Left kidney (tissue), 8 donors: ENCODE results near the gene PLAC1. TPM values are rescaled to one million over a fixed set of nuclear protein-coding genes. Genes with fewer than 3 reads are reported as not detected.

ENCODE experiments used
- DNase-seq: peaks from one replicate; pipeline ENCODE4 v3.0.0-alpha.2; 2013
- long read RNA-seq, 8 donors: transcript quantifications; one replicate each; lab custom pipeline, GENCODE V29; 2026
- polyA plus RNA-seq: library from polyadenylated mRNA; unstranded; fragments of 120-200 nt; gene quantifications from one replicate; pipeline ENCODE4 v1.2.1, GENCODE V29; 2013; ENCODE audit not compliant: insufficient read length

Gene PLAC1, protein sequence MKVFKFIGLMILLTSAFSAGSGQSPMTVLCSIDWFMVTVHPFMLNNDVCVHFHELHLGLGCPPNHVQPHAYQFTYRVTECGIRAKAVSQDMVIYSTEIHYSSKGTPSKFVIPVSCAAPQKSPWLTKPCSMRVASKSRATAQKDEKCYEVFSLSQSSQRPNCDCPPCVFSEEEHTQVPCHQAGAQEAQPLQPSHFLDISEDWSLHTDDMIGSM
- 4.5 TPM for polyA plus RNA-seq
- long read RNA-seq, donor 1, partial matches to known transcripts = 0 of 5 reads
- long read RNA-seq, donor 1, other reads (novel, unspliced or antisense) = 5 of 5 reads
- long read RNA-seq, donor 2 = 0 reads
- long read RNA-seq, donor 3 = 0 reads
- long read RNA-seq, donor 4 = 0 reads
- long read RNA-seq, donor 5, partial matches to known transcripts = 0 of 5 reads
- long read RNA-seq, donor 5, other reads (novel, unspliced or antisense) = 5 of 5 reads
- long read RNA-seq, donor 6 = 0 reads
- long read RNA-seq, donor 7 = 0 reads
- long read RNA-seq, donor 8 = 0 reads

DNA sequence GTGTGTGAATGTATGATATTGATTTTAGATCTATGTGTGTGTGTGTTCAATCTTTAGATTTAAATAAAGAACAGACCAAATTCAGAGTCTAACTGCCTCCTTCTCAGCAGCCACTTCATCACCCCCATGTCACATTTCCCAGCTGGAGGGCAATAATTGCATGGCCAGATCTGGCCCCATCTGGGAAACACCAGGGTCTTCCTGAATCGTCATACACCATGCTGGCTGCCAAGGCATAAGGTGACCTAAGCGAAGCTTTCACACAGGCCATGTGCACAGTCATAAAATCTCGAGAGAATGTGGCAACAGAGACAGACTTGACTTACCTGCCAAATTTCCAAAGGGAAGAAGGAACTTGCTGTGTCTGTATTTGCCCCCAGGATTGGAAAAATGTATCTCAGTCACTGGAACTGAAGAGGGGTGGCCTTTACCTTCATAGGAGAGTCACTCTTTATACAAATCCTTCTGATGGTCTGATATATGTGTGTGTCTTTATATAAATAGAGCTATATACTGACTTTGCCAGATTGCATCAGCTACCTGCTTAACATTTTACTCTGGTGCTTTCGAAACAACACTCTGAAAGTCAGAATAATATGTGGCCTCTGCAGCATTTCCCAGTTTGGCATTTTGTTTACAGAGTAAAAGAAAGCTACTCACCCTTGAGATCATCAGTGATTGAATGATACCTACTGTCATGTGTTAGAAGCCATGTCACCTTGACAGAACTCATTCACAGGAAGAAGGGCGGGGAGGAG lies at the start of gene PLAC1:
Gene PLAC1, minus strand, starts transcription at position 470 of the 758 bp plus-strand sequence. CDS start 91,789 bp downstream, outside the sequence.
- DNase-seq = no peak

DNA sequence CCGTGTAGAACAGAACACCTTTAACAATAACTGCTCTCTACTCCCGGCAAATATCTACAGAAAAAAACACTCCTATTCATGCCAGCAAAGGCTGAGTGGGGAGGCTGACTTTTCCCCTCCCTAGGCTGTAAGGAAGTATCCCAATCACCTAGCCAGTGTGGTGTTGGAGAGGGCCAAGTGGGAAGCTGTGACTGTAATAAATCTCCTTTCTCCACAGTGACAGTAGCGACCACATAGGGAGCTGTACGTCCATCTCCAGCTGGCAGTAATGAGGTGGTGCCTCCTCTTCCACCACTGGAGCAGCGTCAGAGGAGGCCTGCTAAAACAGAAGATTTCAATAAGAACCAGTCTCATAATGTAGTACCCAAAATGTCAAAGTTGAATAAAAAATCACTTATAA lies 47.9 kb upstream of the PLAC1 start:
- no peak for DNase-seq

DNA sequence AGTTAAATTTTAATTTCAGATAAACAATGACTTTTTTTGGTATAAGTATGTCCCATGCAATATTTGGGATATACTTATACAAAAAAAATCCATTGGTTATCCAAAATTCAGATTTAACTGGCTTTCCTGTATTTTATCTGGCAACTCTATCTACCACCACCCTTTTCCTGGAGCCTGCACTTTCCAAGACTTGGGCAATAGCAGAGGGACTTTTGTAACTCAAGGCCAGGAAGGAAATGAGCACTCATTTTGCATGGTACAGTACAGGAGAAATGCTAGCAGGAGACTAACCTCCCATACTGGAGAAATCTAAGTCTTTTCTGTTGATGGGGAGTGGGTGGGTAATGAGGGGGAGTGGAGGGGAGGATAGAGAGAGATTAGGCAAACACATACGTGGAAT lies 37.7 kb upstream of the PLAC1 start:
- DNase-seq = no peak

DNA sequence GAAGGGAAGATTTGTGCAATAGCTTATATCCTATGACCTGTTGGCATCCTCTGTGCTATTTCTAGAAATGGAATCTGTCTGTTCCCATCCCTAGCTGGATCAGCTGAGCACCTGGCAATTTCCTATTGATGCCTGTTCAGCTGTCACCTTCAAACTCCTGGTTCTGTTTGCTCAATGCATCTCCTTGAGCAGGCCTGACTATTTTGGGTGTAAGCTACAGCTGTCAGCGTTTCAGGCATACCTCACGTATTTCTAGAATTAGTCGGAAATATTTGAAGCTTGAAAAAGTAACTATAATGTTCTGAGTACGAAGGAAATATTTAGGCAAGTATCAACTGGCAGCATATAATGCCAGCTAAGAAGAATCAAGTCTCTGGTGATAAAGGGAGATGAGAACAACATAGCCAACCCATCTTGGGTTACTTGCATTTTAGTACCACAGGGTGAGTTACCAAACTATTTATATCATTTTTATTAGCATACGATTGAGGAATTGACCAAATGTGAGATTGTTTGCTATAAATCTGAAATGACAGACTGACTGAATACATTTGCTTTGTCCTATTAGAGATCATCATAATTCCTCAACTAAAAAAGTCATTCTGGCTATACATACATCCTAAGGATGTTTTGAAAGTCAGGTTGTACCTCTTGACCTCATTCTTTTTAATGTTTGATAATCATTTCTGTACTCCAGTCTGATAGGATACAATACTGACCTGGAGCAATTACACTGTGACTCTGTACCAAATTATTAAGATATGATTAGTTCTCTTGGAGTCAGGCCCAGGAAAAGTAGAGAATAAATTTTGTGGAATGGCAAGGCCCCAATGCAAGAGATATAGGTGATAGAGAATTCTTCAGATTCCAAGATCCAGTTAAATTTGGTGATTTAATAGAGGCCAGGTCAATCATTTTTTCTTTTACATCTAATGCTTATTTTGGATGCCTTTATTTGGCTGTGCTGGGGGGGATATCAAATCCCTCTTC lies 36.4 kb upstream of the PLAC1 start:
- no peak for DNase-seq

DNA sequence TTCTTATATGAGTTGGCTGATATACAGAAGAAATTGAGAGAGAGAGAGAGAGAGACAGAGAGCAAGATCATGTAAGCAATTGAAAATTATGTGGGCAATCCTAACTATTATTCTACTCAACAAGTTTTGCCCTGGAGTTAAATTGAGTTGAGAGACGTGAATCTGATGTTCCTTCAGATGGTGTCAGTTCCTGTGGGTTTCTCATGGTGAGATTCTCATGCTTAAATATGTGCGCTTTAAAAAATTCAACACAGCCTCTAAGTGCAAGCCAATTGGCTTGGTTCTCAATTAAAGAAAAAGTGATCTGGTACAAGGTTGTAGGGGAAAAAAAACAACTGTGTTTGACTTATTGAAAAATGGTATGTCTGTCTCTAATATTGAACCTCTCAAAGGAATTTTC lies 35.4 kb upstream of the PLAC1 start:
- DNase-seq = no peak

DNA sequence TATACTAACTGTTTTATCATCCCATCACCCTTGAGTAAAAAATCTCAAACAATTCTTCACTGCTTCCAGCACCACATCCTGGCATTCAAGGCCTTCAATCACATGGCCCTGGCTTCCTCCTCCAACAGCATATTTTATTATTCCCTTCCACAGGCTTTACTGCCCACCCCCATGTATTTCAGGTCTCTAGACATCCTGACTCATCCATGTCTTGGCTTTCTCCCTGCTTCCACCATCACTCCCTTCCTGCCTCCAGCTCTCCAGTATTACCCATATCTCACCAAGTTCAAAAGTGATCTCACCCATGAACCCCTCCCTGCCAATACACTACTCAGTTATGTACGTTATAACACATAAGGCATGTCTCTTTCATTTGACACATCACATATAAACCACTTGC lies 34.7 kb upstream of the PLAC1 start:
- DNase-seq = no peak

DNA sequence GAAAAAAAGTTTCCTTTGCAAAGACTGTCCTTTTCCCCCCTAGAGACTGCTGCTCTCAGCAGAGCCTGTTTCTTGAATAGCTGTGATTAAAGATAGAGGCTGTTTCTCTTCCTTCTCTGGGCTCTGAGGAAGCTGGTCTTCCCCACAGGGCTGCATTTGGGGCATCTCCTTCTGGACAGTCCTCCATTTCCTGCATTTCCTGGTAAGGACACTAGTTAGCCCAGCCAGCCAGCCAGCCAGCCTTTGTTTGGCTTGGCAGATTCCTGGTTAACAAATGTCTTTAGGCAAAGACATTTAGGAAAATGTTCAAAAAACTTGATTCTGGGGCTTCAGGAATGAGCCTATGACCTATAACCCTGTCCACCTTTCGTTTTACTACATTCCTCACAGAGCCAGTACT lies 34.0 kb upstream of the PLAC1 start:
- no peak for DNase-seq

DNA sequence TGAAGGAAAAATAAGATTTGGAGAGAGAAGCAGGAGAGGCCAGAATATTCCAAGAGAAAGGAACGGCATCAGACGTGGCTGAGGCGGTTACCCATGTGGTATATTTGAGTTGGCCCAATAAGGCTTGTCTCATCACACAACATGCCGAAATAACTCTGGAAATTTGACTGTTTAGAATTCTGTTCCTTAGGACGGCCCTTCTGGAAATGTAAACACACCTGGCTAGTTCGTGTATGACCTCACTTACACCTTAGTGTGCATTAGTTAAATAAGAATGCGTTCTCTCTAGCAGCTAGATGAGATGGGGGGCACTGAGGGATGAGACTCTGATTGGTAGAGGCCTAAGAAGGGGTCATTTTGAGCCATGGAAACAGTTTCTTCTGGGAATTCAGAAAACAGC lies 33.2 kb upstream of the PLAC1 start:
- no peak for DNase-seq

DNA sequence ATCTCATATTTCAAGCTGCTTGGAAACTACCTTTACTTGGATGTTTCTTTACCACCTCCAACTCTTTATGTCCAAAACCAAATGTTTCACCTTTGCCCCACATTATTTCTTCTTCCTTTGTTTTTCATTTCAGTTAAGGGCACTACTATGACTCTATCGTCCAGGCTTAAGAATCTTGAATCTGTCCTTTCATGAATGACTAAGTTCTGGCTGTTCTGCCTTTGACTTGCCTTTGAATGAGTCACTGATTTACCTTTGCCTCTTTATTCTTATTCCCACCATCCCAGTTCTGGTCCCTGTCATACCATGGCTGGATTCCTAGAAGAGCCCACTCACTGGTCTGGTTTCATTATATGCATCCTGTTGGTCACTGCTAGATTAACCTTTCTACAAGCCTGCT lies 30.6 kb upstream of the PLAC1 start:
- no peak for DNase-seq

DNA sequence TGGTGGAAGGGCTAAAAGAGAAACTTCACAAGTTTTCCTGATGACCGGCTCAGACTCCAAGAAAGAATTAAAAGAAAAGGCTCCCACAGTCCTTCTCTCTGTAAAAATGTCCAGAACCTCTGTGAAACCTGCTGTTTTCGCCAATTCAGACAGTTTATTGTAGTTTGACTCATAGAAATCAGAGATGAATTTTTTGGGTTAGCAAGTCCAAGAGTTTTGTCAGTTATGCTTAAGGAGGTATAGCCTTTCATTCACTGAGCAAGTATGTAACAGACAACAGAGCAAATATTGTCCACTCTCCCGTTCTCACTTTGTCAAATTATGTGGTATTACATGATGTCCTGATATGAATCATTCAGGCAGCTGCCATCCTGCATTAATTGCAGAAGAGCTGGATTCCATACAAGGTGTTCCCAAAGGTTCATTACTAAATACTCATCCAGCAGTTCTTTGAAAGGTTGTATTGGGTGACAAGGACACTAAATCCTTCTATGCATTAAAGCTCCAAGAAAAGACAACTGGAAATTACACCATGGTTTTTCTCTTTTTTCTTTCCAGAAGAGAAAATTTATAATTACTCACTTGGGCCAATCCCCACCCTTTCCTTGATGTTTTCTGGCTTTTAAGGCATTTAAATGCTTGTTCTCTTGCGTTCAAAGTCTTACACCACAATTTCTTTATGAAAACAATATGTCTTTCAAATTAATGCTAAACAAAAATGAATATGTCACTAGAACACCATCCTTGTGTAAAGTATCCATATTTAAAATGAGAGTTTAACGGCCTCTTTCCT lies 30.0 kb upstream of the PLAC1 start:
- no peak for DNase-seq

DNA sequence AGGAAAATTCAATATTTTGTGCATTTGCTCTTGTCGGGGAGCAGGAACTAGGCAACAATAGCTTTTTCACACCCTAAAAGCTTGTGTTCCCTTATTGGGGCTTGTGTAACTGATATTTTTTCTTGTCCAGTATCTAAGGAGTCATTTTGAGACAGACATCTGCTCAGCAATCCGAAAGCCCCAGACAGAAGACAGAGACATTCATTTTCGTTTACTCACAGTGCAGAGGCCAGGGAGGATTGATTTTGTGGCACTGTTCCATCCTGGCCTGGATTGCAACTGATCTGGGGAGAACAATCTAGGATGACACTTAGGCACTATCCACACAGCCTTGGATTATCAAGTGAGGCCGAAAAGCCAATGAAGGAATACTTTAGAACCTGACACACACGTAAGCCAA lies 27.4 kb upstream of the PLAC1 start:
- DNase-seq = no peak

DNA sequence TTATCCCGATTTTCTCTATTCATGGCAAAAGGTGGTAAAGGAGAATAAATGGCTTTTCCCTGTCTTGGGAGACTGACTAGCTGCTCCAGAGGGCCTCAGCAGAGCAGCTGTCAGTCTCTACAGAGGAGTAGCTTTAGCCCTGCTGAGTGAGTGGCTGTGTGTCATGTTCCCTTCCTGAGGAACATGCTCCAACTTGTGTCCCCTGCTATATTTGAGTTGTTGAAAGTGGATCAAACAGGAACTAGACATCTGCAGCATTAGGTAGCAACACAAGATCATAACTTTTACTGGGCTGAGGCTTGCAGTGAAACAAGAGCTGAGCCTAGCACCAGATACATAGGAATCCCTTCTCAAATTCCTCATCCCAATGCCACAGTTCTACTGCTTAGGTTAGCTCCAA lies 26.7 kb upstream of the PLAC1 start:
- DNase-seq = no peak

DNA sequence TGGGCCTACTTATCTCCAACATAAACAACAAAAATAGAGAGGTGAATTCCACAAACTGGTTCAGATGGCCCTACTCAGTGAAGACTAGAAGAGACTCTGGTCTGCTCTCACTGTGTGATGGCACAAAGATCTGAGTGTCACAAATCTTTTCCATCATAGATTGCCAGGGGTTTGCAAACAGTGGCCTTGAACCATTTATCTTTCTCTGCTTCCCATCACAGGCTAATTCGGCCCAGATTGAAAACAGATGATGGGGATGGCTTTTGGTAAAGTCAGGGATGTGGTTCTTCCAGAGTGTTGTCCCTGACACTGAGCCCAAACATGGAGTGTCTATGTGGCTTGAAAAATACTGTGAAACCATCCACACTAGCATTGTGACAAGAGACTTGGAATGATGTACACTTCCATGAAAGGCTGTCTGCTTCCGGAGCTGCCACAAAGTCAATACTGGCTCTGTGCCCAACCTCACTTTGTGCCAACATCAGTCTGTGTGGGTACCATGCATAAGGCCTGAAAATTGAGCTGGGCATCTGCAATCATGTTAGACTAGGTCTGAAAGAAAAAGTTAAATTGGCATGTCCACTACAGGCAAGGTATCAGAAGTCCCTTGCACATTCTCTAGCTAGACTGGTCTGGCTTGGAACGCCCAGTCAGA lies 25.2 kb upstream of the PLAC1 start:
- DNase-seq = no peak

DNA sequence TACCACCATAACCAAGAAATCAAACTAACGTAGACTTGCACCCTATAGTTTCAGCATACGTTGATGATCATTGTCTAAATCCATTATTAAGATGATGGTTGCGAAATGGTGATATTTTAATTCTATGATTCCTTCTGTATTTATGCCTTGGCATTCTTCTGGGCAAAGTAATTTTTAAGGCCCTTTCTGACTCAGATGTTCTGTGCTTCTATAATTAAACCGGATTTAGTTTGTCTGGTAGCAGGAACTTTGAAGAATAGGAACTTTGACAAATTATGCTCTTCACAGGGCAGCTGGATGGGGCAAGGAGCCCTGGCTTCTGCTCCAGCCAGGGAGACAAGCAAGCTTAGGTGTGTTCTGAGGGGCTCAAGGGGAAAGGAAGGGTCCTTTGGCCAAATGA lies 23.8 kb upstream of the PLAC1 start:
- DNase-seq = no peak

DNA sequence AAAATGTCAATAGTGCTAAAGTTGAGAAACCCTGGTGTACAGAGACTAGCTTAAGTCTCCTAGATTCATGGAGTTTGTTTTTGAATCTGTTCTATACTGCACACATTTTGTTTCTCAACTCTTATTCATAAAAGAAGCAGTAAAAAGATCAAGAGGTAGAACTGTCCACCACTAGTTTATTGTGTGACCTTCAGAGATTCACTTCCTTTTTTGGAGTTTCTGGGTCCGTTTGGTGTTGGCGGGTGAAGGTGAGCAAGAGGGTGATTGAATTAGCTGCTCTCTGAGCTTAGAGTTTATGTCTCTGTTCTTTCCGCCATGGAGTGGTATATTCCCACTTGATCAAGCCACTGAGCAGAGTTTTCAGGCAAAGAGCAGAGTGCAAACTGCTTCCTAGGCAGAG lies 21.4 kb upstream of the PLAC1 start:
- no peak for DNase-seq

DNA sequence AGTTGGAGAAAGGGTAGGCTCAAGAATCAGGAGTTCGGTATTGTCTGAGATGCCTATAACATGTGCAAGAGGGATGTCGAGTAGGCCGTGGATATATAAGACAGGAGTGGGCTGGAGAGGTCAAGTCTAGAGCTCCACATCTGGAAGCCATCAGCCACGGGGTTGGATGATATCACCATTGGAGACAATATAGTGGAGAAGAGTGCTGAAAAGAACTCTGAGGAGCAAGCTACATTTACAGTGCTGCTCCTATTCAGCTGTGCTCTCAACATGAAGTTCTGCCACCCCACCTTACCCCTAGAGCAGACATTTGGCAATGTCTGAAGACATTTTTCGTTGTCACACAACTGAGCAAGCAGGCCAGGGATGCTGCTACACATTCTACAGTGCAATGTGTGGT lies 20.9 kb upstream of the PLAC1 start:
- DNase-seq = no peak

DNA sequence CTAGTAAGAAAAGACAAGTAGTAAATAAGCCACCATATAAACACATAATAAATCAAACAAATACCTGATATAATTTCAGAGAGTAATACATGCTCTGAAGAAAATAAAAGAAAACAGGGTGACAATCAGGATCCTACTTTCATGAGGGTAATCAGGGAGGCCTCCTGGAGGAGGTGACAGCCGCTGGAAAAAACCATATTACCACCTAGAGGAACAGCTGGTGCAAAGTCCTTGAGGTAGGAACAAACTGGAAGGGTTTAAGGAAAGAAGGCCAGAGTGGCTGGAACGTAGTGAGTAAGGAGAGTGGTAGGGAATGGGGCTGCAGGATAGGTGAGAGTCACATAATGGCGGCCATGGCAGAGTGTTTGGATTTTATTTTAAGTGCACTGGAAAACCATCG lies 19.1 kb upstream of the PLAC1 start:
- DNase-seq = no peak

DNA sequence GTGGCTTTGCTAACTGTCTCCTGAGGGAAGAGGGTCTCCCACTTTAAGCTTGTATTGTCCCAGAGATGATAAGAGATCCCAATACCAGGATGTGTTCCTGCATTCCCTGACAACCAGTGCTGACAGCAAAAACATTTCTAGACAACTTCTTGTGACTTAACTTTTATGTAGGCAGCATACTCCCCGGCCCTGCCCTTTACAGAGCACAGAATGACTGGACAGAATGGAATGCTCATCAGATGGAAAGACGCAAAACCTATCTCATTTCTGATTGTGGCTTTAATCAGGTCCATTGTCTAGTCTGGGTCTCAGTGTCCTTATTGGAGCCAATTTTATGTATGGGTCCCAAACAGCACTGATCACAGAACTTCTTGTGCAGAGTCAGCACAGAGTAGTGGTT lies 18.2 kb upstream of the PLAC1 start:
- DNase-seq = no peak

DNA sequence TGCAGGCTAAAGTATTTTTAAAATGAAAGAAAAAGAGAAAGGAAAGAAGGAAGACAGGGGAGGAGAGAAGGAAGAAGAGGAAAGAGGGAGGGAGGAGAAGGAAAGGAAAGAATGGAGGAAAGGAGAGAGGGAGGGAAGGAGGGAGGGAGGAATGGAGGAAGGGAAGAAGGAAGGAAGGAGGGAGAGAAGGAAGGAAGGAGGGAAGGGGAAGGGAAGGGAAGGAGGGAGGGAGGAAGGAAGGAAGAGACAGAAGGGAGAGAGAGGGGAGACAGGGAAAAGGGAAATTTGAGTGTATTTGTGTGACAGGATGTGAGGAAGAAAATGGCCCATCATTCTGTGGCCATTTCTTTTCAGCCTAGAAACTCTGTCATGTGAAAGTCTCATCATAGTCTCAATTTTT lies 14.9 kb upstream of the PLAC1 start:
- no peak for DNase-seq

DNA sequence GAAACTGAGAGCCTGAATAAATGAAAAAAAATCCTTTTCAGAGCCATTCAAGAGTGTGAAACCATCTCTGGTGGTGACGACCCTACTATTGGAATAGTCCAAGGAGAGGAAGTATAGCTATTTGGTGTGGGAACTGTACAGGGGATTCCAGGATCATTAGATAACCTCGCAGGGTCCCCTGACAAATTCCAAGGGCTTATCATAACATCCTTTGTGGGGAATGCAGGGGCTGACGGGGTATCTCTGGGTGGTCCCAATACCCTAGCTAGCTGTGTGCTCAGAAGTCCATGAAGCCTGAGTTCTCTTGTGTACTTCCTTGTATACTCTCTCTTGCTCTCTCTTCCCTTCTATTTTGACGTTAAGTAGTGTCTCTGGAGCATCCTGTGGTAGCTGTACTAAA lies 13.8 kb upstream of the PLAC1 start:
- DNase-seq = no peak

DNA sequence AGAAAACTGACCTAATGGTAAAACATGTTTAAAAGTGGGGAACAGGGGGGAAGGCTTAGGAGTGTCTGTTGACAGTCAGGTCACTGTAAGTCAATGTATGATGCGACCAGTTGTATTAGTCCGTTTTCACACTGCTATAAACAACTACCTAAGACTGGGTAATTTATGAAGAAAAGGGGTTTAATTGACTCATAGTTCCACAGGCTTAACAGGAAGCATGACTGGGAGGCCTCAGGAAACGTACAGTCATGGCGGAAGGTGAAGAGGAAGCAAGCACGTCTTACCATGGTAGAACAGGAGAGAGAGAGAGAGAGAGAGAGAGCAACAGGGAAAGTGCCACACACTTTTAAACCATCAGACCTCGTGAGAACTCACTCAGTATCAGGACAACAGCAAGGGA lies 13.0 kb upstream of the PLAC1 start:
- DNase-seq = no peak
